GM18907 (cell line): ENCODE measurements around the gene MIOX.
"Not testable (repeated sequence)": the region's sequence is repeated elsewhere in the genome, so short reads cannot be mapped to it uniquely, and the experiment has no call there.

Experiments used
- ATAC-seq: cut with Tn5 transposase; IDR thresholded peaks from one replicate; pipeline ENCODE4 v1.9.1; 2021; ENCODE audit warnings: mild to moderate bottlenecking, moderate library complexity; ENCODE audit not compliant: unreplicated experiment

The MIOX gene

GRCh38 chr22:50513175-50513574 lies 26.5 kb downstream of the MIOX start:
- no peak for ATAC-seq

GRCh38 chr22:50516068-50516467 lies 29.4 kb downstream of the MIOX start:
- no peak for ATAC-seq

- ATAC-seq = no peak
These were observed 30.2 kb downstream of the MIOX start for GRCh38 chr22:50516891-50517290.

GRCh38 chr22:50517495-50518260 lies 31.0 kb downstream of the MIOX start:
- ATAC-seq = no peak

GRCh38 chr22:50518606-50519005 lies 31.9 kb downstream of the MIOX start:
- ATAC-seq = no peak

- no peak for ATAC-seq
These were observed 32.5 kb downstream of the MIOX start for GRCh38 chr22:50519151-50519550.

GRCh38 chr22:50520184-50520583 lies 33.5 kb downstream of the MIOX start:
- ATAC-seq = not testable (repeated sequence)

- no peak for ATAC-seq
These were observed 34.3 kb downstream of the MIOX start for GRCh38 chr22:50520826-50521453.

- no peak for ATAC-seq
These were observed 35.1 kb downstream of the MIOX start for GRCh38 chr22:50521710-50522109.

- ATAC-seq = no peak
These were observed 35.6 kb downstream of the MIOX start for GRCh38 chr22:50522208-50522805.

- no peak for ATAC-seq
These were observed 36.3 kb downstream of the MIOX start for GRCh38 chr22:50522806-50523438.

- no peak for ATAC-seq
These were observed 36.8 kb downstream of the MIOX start for GRCh38 chr22:50523458-50523805.

GRCh38 chr22:50523806-50524675 lies 37.4 kb downstream of the MIOX start:
- no peak for ATAC-seq

- no peak for ATAC-seq
These were observed 38.0 kb downstream of the MIOX start for GRCh38 chr22:50524676-50525103.

GRCh38 chr22:50525104-50525857 lies 38.6 kb downstream of the MIOX start, which contains the start of gene SCO2:
Gene SCO2 (minus strand): TSS chr22:50525598. CDS start chr22:50524411, 1,187 bp downstream.
- peak; percentile 44 for ATAC-seq

GRCh38 chr22:50525858-50526107 lies 39.1 kb downstream of the MIOX start:
- ATAC-seq = no peak

GRCh38 chr22:50526108-50526833 lies 39.6 kb downstream of the MIOX start:
- ATAC-seq = peak; percentile 29

GRCh38 chr22:50526834-50527801 lies 40.5 kb downstream of the MIOX start:
- ATAC-seq = no peak
